HG02763 (cell line): Measurements from ENCODE around the gene IFRD2.
A peak's percentile ranks its signal among the peaks of the same experiment; 100 is the strongest.
"Not testable (repeated sequence)": the region's sequence is repeated elsewhere in the genome, so short reads cannot be mapped to it uniquely, and the experiment has no call there.

Experiments used
- ATAC-seq: cut with Tn5 transposase; IDR thresholded peaks from one replicate; pipeline ENCODE4 v1.9.1; 2021; ENCODE audit warnings: mild to moderate bottlenecking, moderate library complexity; ENCODE audit not compliant: unreplicated experiment

The IFRD2 gene

DNA sequence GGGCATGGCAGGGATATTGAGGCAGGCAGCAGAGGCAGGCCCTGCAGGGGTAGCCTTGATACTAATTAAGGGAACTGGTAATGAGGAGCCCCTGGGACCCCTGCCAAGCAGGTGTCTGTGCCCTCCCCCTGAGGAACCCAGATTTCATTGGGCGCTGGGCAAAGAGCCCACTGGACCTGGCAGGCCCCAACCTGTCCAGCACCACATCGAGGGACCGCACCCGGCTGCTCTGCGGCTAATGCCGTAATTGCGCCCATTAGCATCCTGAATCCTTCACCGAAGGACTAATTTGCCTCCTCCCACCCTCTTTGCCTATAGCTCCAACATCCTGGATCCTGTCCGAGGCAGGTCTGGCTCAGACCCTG lies 37.0 kb downstream of the IFRD2 start:
- no peak for ATAC-seq

DNA sequence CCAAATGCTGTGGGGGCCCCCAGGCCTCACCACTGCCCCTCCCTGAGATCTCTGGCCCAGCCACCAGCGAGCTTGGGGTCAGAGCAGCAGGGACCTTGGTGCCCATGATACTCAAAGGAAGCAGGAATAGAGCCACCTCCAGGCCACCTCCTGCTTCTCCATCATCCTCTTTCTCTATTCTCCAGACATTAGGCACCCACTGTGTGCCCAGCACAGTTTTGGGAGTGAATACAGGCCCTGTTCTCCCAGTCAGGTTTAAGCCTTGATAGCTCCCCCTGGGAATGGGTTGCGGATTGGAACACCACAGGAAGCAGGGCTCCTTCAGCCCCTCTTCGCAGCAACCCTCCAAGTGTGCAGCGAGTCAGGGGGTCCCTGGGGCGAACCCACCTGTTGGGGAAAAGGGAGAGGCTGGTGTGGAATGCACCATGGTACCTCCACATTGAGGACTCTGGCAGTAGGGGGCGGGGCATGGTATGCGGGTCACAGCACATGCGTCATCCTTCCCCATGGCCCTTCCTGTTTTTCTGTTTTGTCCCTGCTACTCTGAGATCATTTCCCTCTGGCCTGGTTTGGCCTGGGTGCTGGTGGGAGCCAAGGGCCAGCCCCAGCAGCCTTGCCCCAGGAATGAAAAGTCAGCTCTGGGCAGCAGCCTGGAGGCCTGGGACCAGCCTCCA lies 37.5 kb downstream of the IFRD2 start:
- no peak for ATAC-seq

DNA sequence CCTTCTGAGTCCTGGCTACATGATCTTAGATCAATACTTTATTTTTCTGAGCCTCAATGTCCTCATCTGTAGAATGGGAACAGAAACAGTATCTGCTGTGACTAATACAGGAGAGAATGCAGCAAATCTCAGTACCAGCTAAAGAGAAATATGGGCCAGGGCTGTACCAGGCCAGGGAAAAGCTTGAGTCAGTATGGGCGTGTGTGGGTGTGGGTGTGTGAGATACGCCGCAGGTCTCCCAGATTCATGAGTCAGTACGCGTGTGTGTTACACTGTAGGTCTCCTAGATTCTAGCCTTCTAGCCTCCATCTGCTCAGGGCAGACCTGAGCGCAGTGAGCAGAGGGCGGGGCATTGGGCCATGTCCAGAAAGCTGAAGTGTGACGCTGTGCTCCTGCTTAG lies 41.0 kb downstream of the IFRD2 start:
- no peak for ATAC-seq

DNA sequence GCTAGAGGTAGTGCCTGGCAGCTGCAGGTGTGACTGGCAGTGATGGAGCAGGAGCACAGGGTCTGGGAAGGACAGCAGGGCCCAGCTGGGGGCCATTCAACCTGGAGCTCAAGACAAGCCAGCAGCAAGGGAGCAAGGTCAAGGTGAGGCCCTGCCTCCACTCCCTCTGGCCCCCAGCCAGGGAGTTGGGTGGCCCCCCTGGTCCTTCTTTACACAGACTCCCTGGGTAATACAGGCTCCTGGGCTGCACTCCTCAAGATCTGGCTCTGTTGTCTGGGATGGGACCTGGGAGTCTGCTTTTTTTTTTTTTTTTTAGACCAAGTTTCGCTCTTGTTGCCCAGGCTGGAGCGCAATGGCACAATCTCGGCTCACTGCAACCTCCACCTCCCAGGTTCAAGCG lies 41.7 kb downstream of the IFRD2 start:
- no peak for ATAC-seq

DNA sequence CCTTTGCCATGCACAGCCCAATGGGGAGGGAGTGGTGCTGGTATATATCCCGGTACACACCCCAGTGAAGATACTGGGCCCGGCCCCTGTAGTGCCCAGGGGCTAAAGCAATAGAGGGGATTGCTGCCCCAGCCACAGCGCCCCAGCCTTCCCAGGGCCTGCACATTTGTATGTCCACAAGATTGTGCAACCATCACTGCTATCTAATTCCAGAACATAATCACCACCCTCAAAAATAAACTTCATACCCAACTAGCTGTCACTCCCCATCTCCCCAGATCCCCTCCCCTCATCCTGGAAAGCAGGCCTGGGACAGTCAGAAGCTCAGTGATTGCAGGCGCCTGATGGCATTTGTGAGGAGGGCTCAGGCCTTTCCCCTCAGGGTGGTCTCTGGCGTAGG lies 42.8 kb downstream of the IFRD2 start:
- no peak for ATAC-seq

DNA sequence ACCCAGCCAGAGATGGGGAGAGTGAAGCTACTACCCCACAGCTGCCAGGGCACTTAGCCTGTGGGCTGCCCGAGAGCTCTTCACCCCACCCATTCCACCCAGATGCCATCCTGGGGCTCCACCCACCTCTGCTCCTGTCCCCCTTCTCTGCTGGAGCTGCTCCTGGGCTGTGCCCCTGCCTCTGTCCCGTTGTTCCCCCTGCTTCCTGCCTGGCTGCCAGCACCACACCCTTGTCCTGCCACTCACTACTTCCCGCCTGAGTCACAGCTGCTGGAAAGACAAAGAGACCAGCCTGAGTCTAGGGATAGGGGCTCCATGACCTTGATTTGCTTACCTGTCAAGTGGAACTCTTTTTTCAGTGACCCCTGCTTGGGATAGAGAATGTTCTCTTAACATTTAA lies 43.8 kb downstream of the IFRD2 start:
- no peak for ATAC-seq

DNA sequence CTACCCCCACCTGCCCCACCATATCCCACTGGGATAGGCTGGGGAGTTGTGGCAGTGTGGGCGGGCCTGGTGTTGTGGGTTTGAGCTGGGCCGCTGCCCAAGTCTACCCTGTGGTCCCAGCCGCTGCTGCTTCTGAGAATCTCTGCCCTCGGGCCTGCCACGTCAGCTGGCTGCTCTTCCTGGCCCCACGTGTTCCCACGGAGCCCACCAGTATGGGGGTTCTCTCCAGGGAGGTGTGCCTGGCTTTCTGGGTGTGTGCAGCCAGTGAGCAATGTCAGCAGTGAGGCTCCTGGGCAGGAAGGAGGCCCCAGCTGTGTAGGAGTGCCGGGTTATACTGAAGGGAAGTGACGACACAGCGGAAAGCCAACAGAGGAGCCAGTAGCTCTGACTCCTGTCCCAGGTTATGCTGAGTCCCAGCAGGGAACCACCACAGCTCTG lies 45.7 kb downstream of the IFRD2 start:
- ATAC-seq: peak; percentile 47

DNA sequence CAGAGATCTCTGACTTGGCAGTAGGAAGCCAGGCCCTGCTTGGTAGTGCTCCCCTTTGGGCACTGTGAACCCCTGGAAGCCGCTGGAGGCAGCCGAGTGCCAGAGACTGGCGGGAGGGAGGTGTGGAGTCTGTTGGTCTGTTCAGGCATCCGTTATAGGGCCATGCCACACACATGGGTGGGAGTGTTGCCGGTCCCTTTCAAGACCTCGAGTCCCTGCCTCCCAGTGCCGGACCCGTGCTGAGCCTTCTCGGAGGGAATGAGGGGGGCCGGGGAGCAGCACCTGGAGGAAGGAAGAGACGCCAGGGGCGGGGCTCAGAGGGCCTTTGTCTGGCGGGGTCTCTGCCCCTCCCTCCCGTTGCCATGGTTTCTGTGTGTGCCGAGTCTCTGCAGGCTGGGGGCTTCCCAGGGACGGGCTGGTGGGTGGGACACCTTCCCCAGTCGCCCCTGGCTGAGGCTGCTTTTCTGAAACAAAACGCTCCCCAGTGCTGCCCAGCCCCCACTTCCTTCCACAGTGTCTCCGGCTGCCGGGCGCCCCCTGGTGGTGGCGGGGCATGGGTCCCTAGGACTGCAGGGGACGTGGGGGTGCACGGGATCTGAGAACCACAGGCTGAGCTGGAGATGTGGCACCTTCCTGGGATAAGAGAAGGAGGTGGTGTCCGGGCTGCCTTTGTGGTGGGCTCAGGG lies 46.3 kb downstream of the IFRD2 start:
- ATAC-seq: peak; percentile 55

DNA sequence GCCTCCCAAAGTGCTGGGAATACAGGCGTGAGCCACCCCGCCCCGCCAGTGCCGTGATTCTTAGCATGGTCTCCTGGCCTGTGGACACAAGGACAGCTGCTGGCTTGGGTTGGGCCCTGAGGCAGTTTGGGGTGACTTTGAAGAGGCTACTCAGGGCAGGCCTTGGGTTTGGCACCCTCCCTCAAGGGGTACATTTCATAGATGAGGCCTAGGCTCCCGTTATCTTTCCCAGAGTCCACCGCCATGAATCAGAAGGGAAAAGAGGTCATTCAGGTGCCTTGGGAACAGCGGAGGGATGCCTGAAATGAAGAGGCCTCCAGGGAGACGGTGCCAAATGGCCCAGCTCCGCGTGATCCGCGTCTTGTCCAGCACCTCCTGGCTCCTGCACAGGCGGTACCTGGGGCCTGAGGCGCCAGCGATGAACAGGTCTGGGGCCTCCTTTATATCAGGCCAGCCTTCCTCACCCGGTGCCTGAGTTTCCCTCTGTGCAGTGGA lies 46.9 kb downstream of the IFRD2 start:
- no peak for ATAC-seq

DNA sequence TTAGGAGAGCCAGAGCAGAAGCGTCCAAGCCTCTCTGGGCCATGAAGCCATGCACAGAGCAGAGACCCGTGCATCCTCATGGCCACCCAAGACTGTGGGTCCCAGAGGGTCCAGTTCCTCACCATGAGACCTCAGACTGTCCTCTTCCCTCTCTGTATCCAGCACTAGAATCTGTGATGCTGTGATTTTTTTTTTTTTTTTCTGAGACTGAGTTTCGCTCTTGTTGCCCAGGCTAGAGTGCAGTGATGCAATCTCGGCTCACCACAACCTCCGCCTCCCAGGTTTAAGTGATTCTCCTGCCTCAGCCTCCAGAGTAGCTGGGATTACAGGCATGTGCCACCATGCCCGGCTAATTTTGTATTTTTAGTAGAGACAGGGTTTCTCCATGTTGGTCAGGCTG lies 47.4 kb downstream of the IFRD2 start:
- not testable (repeated sequence) for ATAC-seq

DNA sequence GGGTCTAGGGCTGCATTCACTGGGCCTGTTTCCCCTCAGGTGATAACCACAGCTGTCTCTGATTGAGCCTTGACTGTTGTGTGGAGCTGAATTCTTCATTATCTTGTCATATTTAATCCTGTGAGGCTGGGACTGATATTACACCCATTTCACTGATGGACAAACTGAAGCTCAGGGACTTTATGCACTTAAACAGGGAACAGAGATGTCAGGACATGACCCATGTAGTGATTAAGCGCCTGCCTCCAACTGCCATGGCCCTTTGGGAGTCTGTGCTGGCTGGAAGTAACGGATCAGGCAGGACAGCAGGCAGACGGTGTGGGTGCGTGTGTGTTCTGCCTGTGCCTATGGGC lies 48.7 kb downstream of the IFRD2 start:
- no peak for ATAC-seq

DNA sequence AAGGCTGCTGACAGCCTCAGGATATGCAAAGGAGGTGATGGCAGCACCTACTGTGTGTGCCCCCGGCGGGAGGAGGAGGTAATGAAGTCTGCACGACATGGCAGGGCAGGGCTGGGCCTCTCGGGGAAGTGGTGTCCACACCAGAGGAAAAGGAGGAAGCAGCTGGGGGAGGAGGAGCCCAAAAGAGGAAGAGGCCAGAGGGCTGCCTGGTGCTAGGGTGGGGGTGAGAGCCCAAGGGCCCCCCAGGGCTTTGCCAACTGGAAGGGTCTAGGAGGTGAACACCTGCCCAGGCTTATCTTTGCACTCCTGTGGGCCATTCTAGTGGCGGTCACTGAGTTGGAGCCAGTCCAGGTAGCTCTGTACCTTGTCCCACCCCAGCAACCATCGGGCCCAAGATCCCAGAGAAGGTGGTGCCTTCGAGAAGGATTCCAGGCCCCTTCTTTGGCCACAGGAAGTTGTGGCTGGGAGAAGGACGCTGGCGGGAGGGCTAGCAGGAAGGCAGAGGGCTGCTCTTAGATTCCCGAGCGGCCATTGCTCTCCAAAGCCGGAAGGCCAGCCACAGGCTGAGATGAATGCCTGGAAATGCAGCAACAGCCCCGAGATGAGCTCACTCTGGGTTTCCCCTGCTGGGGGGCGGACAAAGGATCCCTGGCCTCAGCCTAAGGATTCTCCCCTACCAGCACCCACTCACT lies 49.2 kb downstream of the IFRD2 start:
- no peak for ATAC-seq

DNA sequence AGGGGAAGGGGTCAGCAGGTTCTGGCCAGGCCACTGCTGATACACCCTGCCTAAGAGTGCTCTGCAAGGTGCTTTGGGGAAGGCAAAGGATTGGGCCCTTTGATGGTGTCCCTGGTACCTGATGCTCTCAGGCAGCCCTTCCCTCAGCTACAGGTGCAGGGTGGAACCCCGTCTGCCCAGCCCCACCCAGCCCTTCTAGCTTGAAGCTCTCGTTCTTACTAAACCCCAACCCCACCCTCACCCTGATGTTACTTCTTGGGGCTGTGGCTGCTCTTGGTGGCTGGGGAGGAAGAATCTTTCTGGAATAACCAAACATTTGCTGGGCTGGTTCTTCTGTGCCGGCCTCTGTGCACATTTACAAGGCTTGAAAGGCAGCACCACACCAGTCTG lies 49.9 kb downstream of the IFRD2 start:
- no peak for ATAC-seq

DNA sequence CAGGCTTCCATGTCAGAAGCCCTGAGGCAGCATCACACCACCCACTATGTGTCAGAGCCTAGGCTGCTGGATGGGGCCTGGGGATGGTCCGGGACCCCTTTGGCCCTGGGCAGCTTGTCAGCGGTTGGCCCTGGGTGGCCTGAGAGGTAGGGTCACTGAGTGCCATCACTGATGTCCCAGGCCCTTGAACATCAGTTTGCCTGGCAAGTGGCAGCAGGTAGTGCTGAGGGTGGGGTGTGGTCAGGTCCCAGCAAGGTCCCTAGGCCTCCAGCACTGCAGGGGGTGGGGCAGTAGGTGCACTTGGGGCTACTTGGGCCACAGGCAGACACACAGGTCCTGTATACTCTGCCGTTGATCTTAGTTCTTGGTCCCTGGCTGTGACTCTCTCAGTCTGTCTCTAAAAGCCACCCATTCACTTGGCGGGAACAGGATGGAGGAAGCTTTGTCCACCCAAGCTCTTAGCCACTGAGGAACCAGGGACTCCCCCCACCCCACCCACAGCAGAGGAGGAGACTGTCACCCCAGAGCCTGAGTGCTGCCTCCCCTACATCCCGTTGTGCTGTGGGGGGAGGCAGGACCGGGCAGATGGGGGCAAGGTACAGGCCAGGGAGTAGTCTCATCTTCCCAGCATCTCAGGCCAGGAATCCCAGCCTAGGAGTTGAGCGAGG lies 50.4 kb downstream of the IFRD2 start:
- ATAC-seq: no peak

DNA sequence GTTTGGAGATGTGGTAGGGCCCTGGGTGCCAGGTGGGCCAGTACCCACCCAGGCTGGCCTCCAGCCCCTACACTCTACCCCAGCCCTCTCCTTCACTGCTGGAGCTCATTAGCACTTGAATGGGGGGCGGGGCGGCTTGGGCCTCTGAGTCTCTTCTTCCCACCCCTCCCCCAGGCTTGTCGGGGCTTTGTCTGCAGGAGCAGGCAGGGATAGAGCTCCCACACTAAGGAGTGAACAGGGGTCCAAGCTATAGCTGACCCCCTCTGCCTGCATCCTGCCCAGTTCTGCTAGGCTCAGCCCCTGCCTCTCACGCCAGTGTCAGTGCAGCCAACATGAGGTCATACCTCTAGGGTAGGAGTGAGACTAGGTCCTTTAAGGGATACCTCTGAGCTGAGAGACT lies 51.1 kb downstream of the IFRD2 start:
- no peak for ATAC-seq

DNA sequence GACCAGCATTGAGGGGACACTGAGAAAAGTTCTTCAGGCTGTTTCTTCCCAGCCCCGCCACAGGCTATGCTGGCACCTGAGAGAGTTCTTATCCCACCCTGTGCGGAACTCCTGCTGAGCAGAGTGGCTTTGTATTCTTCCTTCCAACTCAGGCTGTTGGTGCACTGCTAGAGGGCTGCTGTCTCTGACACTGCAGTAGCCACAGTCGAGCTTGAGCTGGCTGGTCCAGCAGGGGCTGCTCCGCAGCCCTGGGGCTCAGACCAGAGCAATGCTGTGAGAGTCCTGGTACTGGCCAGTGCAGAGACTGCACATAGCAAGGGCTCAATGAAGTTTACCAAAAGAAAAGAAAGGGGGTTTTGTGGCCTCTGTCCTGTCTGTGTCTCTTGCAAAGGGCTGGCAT lies 52.6 kb downstream of the IFRD2 start:
- ATAC-seq: no peak

DNA sequence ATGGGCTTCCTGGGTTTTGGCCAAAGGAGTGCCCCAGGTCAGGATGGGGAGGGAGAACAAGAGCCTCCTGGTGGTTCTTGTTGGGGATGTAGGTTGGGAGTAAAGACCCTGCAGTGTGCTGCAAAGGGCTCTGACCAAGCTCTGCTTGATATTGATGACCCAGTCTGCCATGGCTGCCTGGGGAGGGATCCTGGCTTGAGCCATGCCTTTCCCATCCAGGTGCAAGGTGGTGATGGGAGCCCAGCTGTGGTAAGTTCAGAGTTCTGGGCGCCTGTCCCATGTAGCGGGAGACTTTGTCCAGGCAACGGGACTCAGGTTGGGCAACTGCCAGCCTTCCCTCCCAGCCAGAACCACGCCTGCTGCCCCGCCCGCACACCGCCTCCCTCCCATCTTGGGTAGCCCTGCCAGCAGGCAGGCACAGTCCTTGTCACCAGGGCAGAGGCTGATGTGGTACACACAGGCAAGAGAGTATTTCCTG lies 53.6 kb downstream of the IFRD2 start:
- ATAC-seq: no peak

DNA sequence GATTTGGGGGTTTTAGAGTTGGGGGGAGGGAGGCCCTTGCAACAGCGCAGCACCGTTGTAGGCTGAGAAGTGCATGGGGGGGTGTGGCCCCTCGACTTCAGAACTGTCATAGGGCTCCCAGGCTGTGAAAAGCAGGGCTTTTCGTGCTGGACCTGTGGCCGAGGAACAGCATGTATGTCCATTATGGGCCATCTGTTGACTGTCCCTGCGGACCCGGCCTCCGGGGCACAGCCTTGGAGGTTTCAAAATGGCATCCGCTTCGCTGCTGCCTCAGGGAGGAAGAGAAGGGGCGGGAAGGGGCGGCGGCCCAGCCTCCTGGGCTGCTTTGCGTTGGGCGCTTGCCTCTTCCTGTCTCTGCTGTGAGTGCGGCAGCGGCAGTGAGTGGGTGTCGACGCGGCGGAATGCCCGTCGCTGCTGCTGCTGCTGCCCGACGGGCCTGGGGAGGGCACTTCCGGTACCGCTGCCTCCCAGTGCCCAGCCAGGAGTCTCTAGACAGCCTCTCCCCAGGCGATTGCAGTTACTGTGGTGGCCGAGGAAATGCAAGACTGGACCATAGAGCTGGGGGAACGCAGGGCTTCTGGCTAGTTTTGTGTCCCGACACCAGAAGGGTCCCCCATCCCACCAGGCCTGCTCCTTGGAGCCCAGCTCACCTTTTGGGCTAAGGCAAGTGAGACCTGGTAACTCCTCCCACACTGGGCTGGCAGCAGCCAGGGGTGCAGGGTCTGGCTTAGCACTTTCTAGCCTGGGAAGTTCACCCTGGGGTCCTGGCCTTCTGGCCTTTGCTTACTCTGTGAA lies 54.3 kb downstream of the IFRD2 start:
- peak; percentile 32 for ATAC-seq
